MM.1S (cell line): ENCODE measurements around the gene NGRN.
"Not testable (repeated sequence)": the region's sequence is repeated elsewhere in the genome, so short reads cannot be mapped to it uniquely, and the experiment has no call there.

Source experiments
- DNase-seq: peaks from one replicate; pipeline ENCODE4 v3.0.0-alpha.2; 2015
- H2AFZ ChIP-seq: fragments of 300-600 bp; sonication (generic); 2 replicates; pipeline ENCODE4 v1.6.0; 2016; ENCODE audit warnings: antibody characterized with exemption, low read length
- H3F3A ChIP-seq: fragments of 300-600 bp; sonication (generic); 2 replicates; pipeline ENCODE4 v1.6.1; 2016; ENCODE audit warnings: mild to moderate bottlenecking, antibody characterized with exemption, low read length, moderate library complexity, mixed read lengths; ENCODE audit not compliant: insufficient read depth
- H3K27ac ChIP-seq: fragments of 300-600 bp; sonication (generic); 2 replicates; pipeline ENCODE4 v1.5.1; 2016; ENCODE audit warnings: mild to moderate bottlenecking, low read length
- H3K27me3 ChIP-seq: fragments of 300-600 bp; sonication (generic); replicated peaks from 2 replicates; pipeline ENCODE4 v1.6.0; 2016; ENCODE audit warnings: low read length; ENCODE audit not compliant: insufficient read depth
- H3K36me3 ChIP-seq: fragments of 300-600 bp; sonication (generic); replicated peaks from 2 replicates; pipeline ENCODE4 v1.6.1; 2016; ENCODE audit warnings: mild to moderate bottlenecking, low read length, mixed read lengths; ENCODE audit not compliant: insufficient read depth
- H3K4me1 ChIP-seq: fragments of 300-600 bp; sonication (generic); 2 replicates; pipeline ENCODE4 v1.6.1; 2016; ENCODE audit warnings: low read length, mixed read lengths
- H3K4me2 ChIP-seq: fragments of 300-600 bp; sonication (generic); 2 replicates; pipeline ENCODE4 v1.6.0; 2016; ENCODE audit warnings: low read depth, low read length
- H3K4me3 ChIP-seq: fragments of 300-600 bp; sonication (generic); 2 replicates; pipeline ENCODE4 v1.5.1; 2016; ENCODE audit warnings: low read length, mixed read lengths
- H3K79me2 ChIP-seq: fragments of 300-600 bp; sonication (generic); 2 replicates; pipeline ENCODE4 v1.6.1; 2016; ENCODE audit warnings: mixed run types, low read length, mixed read lengths
- H3K9ac ChIP-seq: fragments of 300-600 bp; sonication (generic); 2 replicates; pipeline ENCODE4 v1.6.1; 2016; ENCODE audit warnings: low read length, mixed read lengths
- H3K9me2 ChIP-seq: fragments of 300-600 bp; sonication (generic); replicated peaks from 2 replicates; pipeline ENCODE4 v1.6.1; 2016; ENCODE audit warnings: mild to moderate bottlenecking, low read length, mixed read lengths; ENCODE audit not compliant: insufficient read depth
- H3K9me3 ChIP-seq: fragments of 300-600 bp; sonication (generic); replicated peaks from 2 replicates; pipeline ENCODE4 v1.6.1; 2016; ENCODE audit warnings: mild to moderate bottlenecking, low read length, mixed read lengths; ENCODE audit not compliant: insufficient read depth
- H4K20me1 ChIP-seq: fragments of 300-600 bp; sonication (generic); 2 replicates; pipeline ENCODE4 v1.6.1; 2016; ENCODE audit warnings: mild to moderate bottlenecking, low read length, moderate library complexity, mixed read lengths; ENCODE audit not compliant: insufficient read depth
- EZH2 ChIP-seq: fragments of 300-600 bp; sonication (generic); optimal IDR thresholded peaks from 2 replicates; pipeline ENCODE3; 2017; ENCODE audit warnings: low read depth, mild to moderate bottlenecking, antibody characterized with exemption, low read length, mixed read lengths
- EZH2phosphoT487 ChIP-seq: fragments of 300-600 bp; sonication (generic); IDR thresholded peaks from 2 replicates; pipeline ENCODE4 v1.6.1; 2018; ENCODE audit warnings: antibody characterized with exemption, low read length
- TF ChIP-seq, protein P1 (sequence below): fragments of 300-600 bp; sonication (generic); IDR thresholded peaks from 2 replicates; pipeline ENCODE4 v1.5.1; 2016; ENCODE audit warnings: antibody characterized with exemption, low read length, mixed read lengths

The NGRN gene

DNA sequence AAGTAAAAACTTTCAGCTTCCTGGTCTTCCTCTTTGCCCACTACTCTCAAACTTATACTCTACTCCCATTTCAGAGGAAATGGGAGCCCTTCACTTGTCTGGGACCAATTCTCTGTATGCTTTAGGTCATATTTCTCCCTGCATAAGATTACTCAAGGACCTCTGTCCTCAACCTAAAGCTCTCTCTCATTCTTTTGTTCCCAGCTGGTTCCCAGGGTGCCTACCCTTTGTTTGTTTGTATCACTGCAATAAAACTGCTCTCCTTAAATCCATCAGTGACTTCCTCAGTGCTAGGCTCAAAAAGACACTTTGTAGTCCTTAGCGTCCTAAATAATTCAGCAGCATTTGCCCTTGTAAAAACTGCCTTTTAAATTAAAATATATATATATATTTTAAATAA, 2.9 kb downstream of the NGRN start:
- no peak overlapping the region for H3K9ac ChIP-seq
- no peak overlapping the region for H3K27ac ChIP-seq
- no peaks in the 10 kb centered on the region for H3K9me2 ChIP-seq
- H3K9me3 ChIP-seq: no peaks in the 10 kb centered on the region
- TF ChIP-seq, protein P1, sequence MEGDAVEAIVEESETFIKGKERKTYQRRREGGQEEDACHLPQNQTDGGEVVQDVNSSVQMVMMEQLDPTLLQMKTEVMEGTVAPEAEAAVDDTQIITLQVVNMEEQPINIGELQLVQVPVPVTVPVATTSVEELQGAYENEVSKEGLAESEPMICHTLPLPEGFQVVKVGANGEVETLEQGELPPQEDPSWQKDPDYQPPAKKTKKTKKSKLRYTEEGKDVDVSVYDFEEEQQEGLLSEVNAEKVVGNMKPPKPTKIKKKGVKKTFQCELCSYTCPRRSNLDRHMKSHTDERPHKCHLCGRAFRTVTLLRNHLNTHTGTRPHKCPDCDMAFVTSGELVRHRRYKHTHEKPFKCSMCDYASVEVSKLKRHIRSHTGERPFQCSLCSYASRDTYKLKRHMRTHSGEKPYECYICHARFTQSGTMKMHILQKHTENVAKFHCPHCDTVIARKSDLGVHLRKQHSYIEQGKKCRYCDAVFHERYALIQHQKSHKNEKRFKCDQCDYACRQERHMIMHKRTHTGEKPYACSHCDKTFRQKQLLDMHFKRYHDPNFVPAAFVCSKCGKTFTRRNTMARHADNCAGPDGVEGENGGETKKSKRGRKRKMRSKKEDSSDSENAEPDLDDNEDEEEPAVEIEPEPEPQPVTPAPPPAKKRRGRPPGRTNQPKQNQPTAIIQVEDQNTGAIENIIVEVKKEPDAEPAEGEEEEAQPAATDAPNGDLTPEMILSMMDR: no peak
- TF ChIP-seq EZH2 (no peak), EZH2phosphoT487 (no peak)
- peak overlapping the region; percentile 88; the same call in 1 of the 2 replicates for H3K4me2 ChIP-seq
- H3K4me3 ChIP-seq: no peak overlapping the region
- peaks cover 6% of the 10 kb centered on the region; the same call in 1 of the 2 replicates for H4K20me1 ChIP-seq
- H3K27me3 ChIP-seq: no peaks in the 10 kb centered on the region
- H3K79me2 ChIP-seq: peaks cover 78% of the 10 kb centered on the region
- no peaks in the 10 kb centered on the region for H3K36me3 ChIP-seq
- H2AFZ ChIP-seq: no peak overlapping the region
- peaks cover 14% of the 10 kb centered on the region for H3K4me1 ChIP-seq
- DNase-seq: no peak
- 0 out of 2 replicates have a peak, but pooled peaks cover 11% of the 10 kb centered on the region for H3F3A ChIP-seq

DNA sequence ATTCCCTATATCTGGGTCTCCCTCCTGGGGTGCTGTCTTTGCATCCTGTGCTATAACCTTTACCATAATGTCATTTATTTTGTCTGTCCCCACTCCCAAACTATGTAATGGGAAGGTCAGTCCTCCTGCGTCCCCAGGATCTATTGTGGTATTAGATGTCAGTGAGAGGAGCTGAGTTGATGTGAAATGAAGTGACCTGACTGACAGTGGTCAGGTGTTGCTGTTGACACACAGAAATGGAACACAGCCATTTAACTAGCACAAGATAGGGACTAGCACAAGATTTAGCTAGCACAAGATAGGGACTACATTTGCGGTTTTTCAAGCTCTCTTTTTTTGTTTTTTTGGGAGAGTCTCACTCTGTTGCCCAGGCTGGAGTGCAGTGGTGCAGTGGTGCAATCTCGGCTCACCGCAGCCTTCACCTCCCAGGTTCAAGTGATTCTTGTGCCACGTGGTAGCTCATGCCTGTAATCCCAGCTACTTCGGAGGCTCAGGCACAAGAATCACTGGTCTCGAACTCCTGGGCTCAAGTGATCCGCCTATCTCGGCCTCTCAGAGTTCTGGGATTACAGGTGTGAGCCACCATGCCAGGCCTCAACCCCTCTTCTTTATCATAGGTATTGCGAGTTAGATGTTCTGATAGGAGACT, 5.2 kb downstream of the NGRN start:
- peaks cover 6% of the 10 kb centered on the region; the same call in 1 of the 2 replicates for H4K20me1 ChIP-seq
- no peak overlapping the region for H3K27ac ChIP-seq
- H3K79me2 ChIP-seq: peaks cover 73% of the 10 kb centered on the region
- H3K9me3 ChIP-seq: no peaks in the 10 kb centered on the region
- H3K4me2 ChIP-seq: no peak overlapping the region
- no peaks in the 10 kb centered on the region for H3K27me3 ChIP-seq
- H3K4me1 ChIP-seq: peaks cover 5% of the 10 kb centered on the region; the same call in 1 of the 2 replicates
- H3K36me3 ChIP-seq: no peaks in the 10 kb centered on the region
- H3K9me2 ChIP-seq: no peaks in the 10 kb centered on the region
- no peak overlapping the region for H3K4me3 ChIP-seq
- 0 out of 2 replicates have a peak, but pooled peaks cover 3% of the 10 kb centered on the region for H3F3A ChIP-seq
- DNase-seq: no peak
- no peak overlapping the region for H3K9ac ChIP-seq
- no peak overlapping the region for H2AFZ ChIP-seq
- TF ChIP-seq EZH2phosphoT487: no peak
- TF ChIP-seq, protein P1: no peak
- TF ChIP-seq EZH2: no peak

DNA sequence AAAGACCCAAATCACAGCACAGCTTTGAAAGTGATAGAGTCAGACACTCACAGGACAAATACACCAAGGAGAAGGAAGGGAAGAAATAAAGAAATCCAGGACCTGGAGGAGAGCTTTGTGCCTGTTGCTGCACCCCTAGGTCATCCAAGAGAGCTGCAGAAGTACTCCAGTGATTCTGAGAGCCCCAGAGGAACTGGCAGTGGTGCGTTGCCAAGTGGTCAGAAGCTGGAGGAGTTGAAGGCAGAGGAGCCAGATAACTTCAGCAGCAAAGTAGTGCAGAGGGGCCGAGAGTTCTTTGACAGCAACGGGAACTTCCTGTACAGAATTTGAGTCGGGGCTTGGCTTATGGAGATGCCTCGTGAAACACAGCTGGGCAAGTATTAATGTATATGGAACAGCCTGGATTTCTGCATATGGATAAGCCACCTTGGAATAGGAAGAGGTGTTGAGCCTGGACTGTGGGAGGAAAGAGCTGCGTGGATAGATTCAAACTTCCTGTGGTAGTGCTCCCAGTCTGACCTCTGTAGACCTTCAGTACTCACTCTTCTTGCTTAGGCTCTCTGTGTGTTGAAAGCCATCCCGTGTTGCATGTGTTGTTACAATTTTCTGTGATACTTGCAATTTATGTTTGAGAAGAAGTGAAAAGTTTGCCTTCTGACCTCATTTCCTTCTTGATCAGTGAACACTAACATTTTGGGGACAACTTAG, 6.1 kb downstream of the NGRN start:
- Histone ChIP-seq H4K20me1 (peaks cover 6% of the 10 kb centered on the region; the same call in 1 of the 2 replicates), H3K36me3 (no peaks in the 10 kb centered on the region)

DNA sequence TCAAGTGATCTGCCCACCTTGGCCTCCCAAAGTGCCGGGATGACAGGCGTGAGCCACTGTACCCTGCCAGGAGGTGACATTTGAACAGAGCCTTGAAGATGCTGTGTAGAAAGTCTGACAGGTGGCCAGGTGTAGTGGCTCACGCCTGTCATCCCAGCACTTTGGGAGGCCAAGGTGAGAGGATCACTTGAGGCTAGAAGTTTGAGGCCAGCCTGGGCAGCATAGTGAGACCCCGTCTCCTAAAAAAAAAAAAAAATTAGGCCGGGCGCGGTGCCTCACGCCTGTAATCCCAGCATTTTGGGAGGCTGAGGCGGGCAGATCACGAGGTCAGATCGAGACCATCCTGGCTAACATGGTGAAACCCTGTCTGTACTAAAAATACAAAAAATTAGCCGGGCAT, 13.0 kb downstream of the NGRN start:
- H3K36me3 ChIP-seq: not testable (repeated sequence)

More for the DNA sequence above, 6.1 kb downstream of the NGRN start:
- H3K4me3 ChIP-seq: no peak overlapping the region
- DNase-seq: no peak
- no peak overlapping the region for H2AFZ ChIP-seq
- H3K79me2 ChIP-seq: peaks cover 63% of the 10 kb centered on the region
- H3K27me3 ChIP-seq: no peaks in the 10 kb centered on the region
- H3K9me2 ChIP-seq: no peaks in the 10 kb centered on the region
- TF ChIP-seq, protein P1: no peak
- TF ChIP-seq EZH2phosphoT487 (no peak), EZH2 (no peak)
- H3K4me2 ChIP-seq: no peak overlapping the region
- no peak overlapping the region for H3K27ac ChIP-seq
- peaks cover 5% of the 10 kb centered on the region; the same call in 1 of the 2 replicates for H3K4me1 ChIP-seq
- no peaks in the 10 kb centered on the region for H3K9me3 ChIP-seq
- no peak overlapping the region for H3K9ac ChIP-seq
- H3F3A ChIP-seq: no peaks in the 10 kb centered on the region

DNA sequence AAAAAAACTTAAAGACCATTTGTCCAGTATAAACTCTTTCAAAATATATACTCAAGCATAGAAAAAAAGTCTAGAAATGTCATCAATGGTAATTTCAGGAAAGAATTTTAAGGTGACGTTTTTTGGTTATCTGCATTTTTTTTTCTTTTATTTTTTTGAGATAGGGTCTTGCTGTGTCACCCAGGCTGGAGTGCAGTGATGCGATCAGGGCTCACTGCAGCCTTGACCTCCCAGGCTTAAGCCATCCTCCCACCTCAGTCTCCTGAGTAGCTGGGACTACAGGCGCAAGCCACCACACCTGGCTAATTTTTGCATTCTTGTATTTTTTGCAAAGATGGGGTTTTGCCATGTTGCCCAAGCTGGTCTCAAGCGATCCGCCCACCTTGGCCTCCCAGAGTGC, 15.3 kb downstream of the NGRN start:
- not testable (repeated sequence) for H3K27ac ChIP-seq, H3K27me3 ChIP-seq, H3K4me3 ChIP-seq, H3K36me3 ChIP-seq, H3K4me2 ChIP-seq, H3K9me2 ChIP-seq, H4K20me1 ChIP-seq, DNase-seq, H3K4me1 ChIP-seq, H3F3A ChIP-seq, H2AFZ ChIP-seq, H3K9ac ChIP-seq, H3K9me3 ChIP-seq, H3K79me2 ChIP-seq

More for the DNA sequence above, 13.0 kb downstream of the NGRN start:
- not testable (repeated sequence) for H3F3A ChIP-seq, H3K4me1 ChIP-seq, H3K27me3 ChIP-seq, H3K79me2 ChIP-seq, H2AFZ ChIP-seq, H3K9me2 ChIP-seq, H3K9ac ChIP-seq, H3K4me2 ChIP-seq, H3K4me3 ChIP-seq, H4K20me1 ChIP-seq, H3K27ac ChIP-seq, H3K9me3 ChIP-seq, DNase-seq
